HCT116 (cell line): Measurements from ENCODE around the gene FTO. TPM values are rescaled to one million over a fixed set of nuclear protein-coding genes. Genes with fewer than 3 reads are reported as not detected.

ENCODE experiments used
- ATAC-seq: fragments of 200-7000 bp; cut with Tn5 transposase; 2 replicates; pipeline ENCODE4 v1.9.1; 2020; ENCODE audit warnings: mild to moderate bottlenecking, moderate library complexity
- BruUV-seq: library from RNA; stranded (reverse); fragments of 400-500 nt; replicated peaks from 2 replicates; lab custom pipeline; 2021; lab: Mats Ljungman, UMichigan
- CTCF ChIA-PET: fragments of 300-600 bp; sonication (Branson Sonifier 250); formaldehyde crosslinking; loops from one replicate; lab custom pipeline; 2021; ENCODE audit warnings: antibody characterized with exemption; lab: Charles Lee
- POLR2A ChIA-PET: fragments of 300-600, 350-600 bp; sonication (Branson Sonifier 250); formaldehyde crosslinking; loops from one replicate; lab custom pipeline; 2021; ENCODE audit warnings: antibody characterized with exemption; lab: Charles Lee
- RAD21 ChIA-PET, 2 experiments: fragments of 300-600 bp; sonication (Branson Sonifier 250); formaldehyde crosslinking; loops; one replicate each; lab custom pipeline; 2023; ENCODE audit warnings: low total read pairs in 2 of 2; ENCODE audit not compliant: uncharacterized antibody in 2 of 2, unreplicated experiment in 2 of 2, low non-redundant PET in 1 of 2; lab: Charles Lee
- DNase-seq: peaks from one replicate; pipeline ENCODE4 v3.0.0-alpha.2; 2010; ENCODE audit warnings: low read depth, low spot score
- H2AFZ ChIP-seq: fragments of 200-600 bp; shearing (Covaris generic), sonication (generic); 2 replicates; pipeline ENCODE4 v1.6.1; 2017; ENCODE audit warnings: low read depth, mixed run types, mixed read lengths, antibody characterized with exemption, low read length; ENCODE audit not compliant: poor library complexity, severe bottlenecking
- H3K27ac ChIP-seq: 2 replicates; pipeline ENCODE4 v1.5.1; 2012; ENCODE audit warnings: low read depth, low read length
- H3K27me3 ChIP-seq: fragments of 200-600 bp; sonication (generic); 2 replicates; pipeline ENCODE4 v1.6.1; 2016; ENCODE audit warnings: mixed run types, low read length, mixed read lengths; ENCODE audit not compliant: insufficient read depth
- H3K36me3 ChIP-seq, 2 experiments: fragments of 200-500 bp in 1 of 2; fragments of 200-600 bp in 1 of 2; sonication (Bioruptor generic) in 1 of 2; sonication (generic) in 1 of 2; 2 replicates each; pipeline versions ENCODE4 v1.5.1 to v1.6.1; 2014 to 2016; ENCODE audit warnings: low read length in 2 of 2, inconsistent platforms in 1 of 2, mixed read lengths in 1 of 2, mixed run types in 1 of 2; ENCODE audit not compliant: insufficient read depth in 2 of 2, control insufficient read depth in 1 of 2
- H3K4me1 ChIP-seq, 2 experiments: fragments of 200-600 bp in 1 of 2; sonication (generic) in 1 of 2; 2 replicates each; pipeline versions ENCODE4 v1.5.1 to v1.6.1; 2012 to 2017; ENCODE audit warnings: low read length in 2 of 2, inconsistent platforms in 1 of 2, mild to moderate bottlenecking in 1 of 2, mixed read lengths in 1 of 2, mixed run types in 1 of 2, moderate library complexity in 1 of 2; ENCODE audit not compliant: insufficient read depth in 2 of 2, control insufficient read depth in 1 of 2
- H3K4me2 ChIP-seq: fragments of 200-600 bp; sonication (generic); 2 replicates; pipeline ENCODE4 v1.6.1; 2017; ENCODE audit warnings: mixed run types, low read length, mixed read lengths
- H3K4me3 ChIP-seq, 2 experiments: fragments of 200-600 bp in 1 of 2; sonication (generic) in 1 of 2; replicated peaks in 1 of 2; 2 replicates each; pipeline ENCODE4 v1.5.1; 2011 to 2016; ENCODE audit warnings: low read length in 2 of 2, control low read depth in 1 of 2, low read depth in 1 of 2, mild to moderate bottlenecking in 1 of 2, mixed read lengths in 1 of 2, mixed run types in 1 of 2
- H3K79me2 ChIP-seq: fragments of 200-600 bp; sonication (generic); 2 replicates; pipeline ENCODE4 v1.6.1; 2017; ENCODE audit warnings: mild to moderate bottlenecking, mixed run types, low read length, moderate library complexity, mixed read lengths; ENCODE audit not compliant: insufficient read depth
- H3K9ac ChIP-seq: fragments of 200-600 bp; sonication (generic); 2 replicates; pipeline ENCODE4 v1.6.1; 2016; ENCODE audit warnings: low read length, mixed read lengths
- H3K9me2 ChIP-seq: fragments of 200-600 bp; sonication (generic), shearing (Covaris generic); 2 replicates; pipeline ENCODE4 v1.6.1; 2017; ENCODE audit warnings: mixed run types, mild to moderate bottlenecking, moderate library complexity; ENCODE audit not compliant: insufficient read depth
- H3K9me3 ChIP-seq, 2 experiments: fragments of 200-500 bp in 1 of 2; fragments of 200-600 bp in 1 of 2; sonication (Bioruptor generic) in 1 of 2; sonication (generic) in 1 of 2; 2 replicates each; pipeline ENCODE4 v1.6.1; 2014 to 2017; ENCODE audit warnings: low read length in 2 of 2, mixed read lengths in 2 of 2, inconsistent platforms in 1 of 2, low read depth in 1 of 2, mild to moderate bottlenecking in 1 of 2, mixed run types in 1 of 2, moderate library complexity in 1 of 2; ENCODE audit not compliant: control insufficient read depth in 1 of 2, insufficient read depth in 1 of 2
- H4K20me1 ChIP-seq: fragments of 200-600 bp; sonication (generic), shearing (Covaris generic); 2 replicates; pipeline ENCODE4 v1.6.1; 2017; ENCODE audit warnings: mixed run types, mild to moderate bottlenecking, moderate library complexity; ENCODE audit not compliant: insufficient read depth
- ATF3 ChIP-seq: IDR thresholded peaks from 2 replicates; pipeline ENCODE4 v1.6.1; 2012
- CBX3 ChIP-seq: IDR thresholded peaks from 2 replicates; pipeline ENCODE4 v1.6.1; 2012; ENCODE audit warnings: low read depth
- EGR1 ChIP-seq: IDR thresholded peaks from 2 replicates; pipeline ENCODE4 v1.6.1; 2012; ENCODE audit warnings: low read depth
- ELF1 ChIP-seq: IDR thresholded peaks from 2 replicates; pipeline ENCODE4 v1.6.1; 2012; ENCODE audit warnings: low read depth, borderline replicate concordance
- POLR2AphosphoS5 ChIP-seq: IDR thresholded peaks from 2 replicates; pipeline ENCODE4 v1.6.1; 2011; ENCODE audit warnings: mild to moderate bottlenecking, low read depth, low read length, moderate library complexity
- REST ChIP-seq: IDR thresholded peaks from 2 replicates; pipeline ENCODE4 v1.6.1; 2012; ENCODE audit warnings: low read depth
- ZNF274 ChIP-seq: fragments of 200-500 bp; sonication (Bioruptor generic); IDR thresholded peaks from 2 replicates; pipeline ENCODE4 v1.6.1; 2014; ENCODE audit warnings: mild to moderate bottlenecking, low read depth, low read length, inconsistent platforms
- intact Hi-C: fragments of 100-400 bp; cut with micrococcal nuclease; formaldehyde crosslinking; loops from 2 replicates; pipeline ENCODE4 v1.10.0; 2022
- total RNA-seq: library from RNA; stranded (reverse); gene quantifications from one replicate; pipeline ENCODE4 v1.2.1, GENCODE V29; 2021; ENCODE audit not compliant: unreplicated experiment

The FTO gene
- total RNA-seq, 1 experiment from 2014 or later: 55.2 TPM

DNA sequence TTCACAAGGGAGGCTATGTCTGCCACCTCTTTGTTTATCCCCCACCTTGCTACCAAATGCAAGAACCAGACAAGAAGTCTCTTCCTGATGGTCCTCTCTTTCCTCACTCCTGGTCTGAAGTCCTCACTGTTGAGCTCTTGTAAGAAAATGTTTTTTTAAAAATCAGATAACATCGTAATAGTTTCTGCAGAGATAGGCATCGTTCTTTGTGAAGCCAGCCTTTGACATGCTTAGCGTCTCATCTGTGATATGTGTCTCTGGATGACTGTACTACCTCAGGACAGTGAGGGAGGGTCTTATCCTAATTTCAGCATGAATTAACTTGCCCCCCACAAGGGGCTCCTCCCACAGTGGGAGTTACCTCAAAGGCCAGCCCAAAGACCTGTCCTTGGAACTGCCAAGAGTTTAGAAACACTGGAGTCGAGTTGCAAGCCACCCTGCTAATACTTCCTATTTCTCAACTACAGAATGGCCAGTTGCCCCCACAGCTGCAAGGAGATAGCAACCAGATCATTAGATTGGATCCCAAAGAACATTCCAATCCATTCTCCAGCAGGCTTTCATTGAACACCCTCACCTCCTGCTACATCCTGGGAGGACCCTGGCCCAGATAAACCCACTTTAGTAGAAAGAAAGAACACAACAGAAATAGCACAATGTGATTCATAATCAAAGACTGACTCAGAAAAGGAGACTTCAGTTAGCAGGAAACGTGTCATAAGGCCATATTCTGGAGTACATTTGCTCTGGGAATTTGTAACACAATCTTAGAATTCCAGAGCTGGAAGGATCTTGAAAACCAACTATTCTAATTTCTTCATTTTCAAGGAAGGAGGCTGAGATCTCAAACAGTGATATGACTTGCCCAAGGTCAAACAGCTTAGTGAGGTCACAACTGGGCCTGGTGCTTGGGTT lies 431.7 kb downstream of the FTO start:
- H3K9me2 ChIP-seq: no peaks in the 10 kb centered on the region
- H3K4me2 ChIP-seq: no peak overlapping the region

More for the DNA sequence above, 431.7 kb downstream of the FTO start:
- intact Hi-C loops: no loop called here
- Histone ChIP-seq H2AFZ (no peak overlapping the region), H4K20me1 (no peaks in the 10 kb centered on the region), H3K9me3 (no peaks in the 10 kb centered on the region), H3K4me3 (no peak overlapping the region), H3K4me1 (no peaks in the 10 kb centered on the region), H3K27ac (no peak overlapping the region), H3K36me3 (no peaks in the 10 kb centered on the region), H3K27me3 (0 out of 2 replicates have a peak, but pooled peaks cover 3% of the 10 kb centered on the region), H3K9ac (no peak overlapping the region), H3K79me2 (no peaks in the 10 kb centered on the region)
- POLR2A ChIA-PET: no interaction called here
- BruUV-seq: no TSS peak
- DNase-seq (no peak), ATAC-seq (no peak)
- RAD21 ChIA-PET: no interaction called here
- no peak for TF ChIP-seq CBX3
- no peak for TF ChIP-seq ATF3
- no peak for TF ChIP-seq ZNF274
- no peak for TF ChIP-seq EGR1
- no peak for TF ChIP-seq ELF1
- TF ChIP-seq REST: no peak
- no peak for TF ChIP-seq POLR2AphosphoS5
- CTCF ChIA-PET: no interaction called here
